Esophagus (tissue), 2 donors: ENCODE results near the gene CCT4. TPM values are rescaled to one million over a fixed set of nuclear protein-coding genes. Genes with fewer than 3 reads are reported as not detected.
"Not testable (repeated sequence)": the region's sequence is repeated elsewhere in the genome, so short reads cannot be mapped to it uniquely, and the experiment has no call there.

Experiments
- H3K27ac ChIP-seq, 2 donors: one replicate each; pipeline ENCODE4 v1.5.1; 2013; ENCODE audit warnings: low read depth in 2 of 2, mild to moderate bottlenecking in 2 of 2, inconsistent platforms in 1 of 2, low read length in 1 of 2, moderate library complexity in 1 of 2
- H3K27me3 ChIP-seq, 2 donors: one replicate each; pipeline ENCODE4 v1.6.1; 2013; ENCODE audit warnings: low read length in 2 of 2, control low read depth in 1 of 2, mild to moderate bottlenecking in 1 of 2; ENCODE audit not compliant: insufficient read depth in 2 of 2, control insufficient read depth in 1 of 2
- H3K36me3 ChIP-seq, 2 donors: one replicate each; pipeline ENCODE4 v1.6.1; 2013; ENCODE audit warnings: low read length in 1 of 2; ENCODE audit not compliant: control insufficient read depth in 2 of 2, insufficient read depth in 2 of 2
- H3K4me1 ChIP-seq, 2 donors: one replicate each; pipeline ENCODE4 v1.6.1; 2013; ENCODE audit warnings: low read length in 1 of 2; ENCODE audit not compliant: control insufficient read depth in 2 of 2, insufficient read depth in 2 of 2
- H3K4me3 ChIP-seq, 2 donors: one replicate each; pipeline ENCODE4 v1.5.1; 2013; ENCODE audit warnings: low read length in 2 of 2, mild to moderate bottlenecking in 2 of 2, low read depth in 1 of 2, moderate library complexity in 1 of 2
- H3K9me3 ChIP-seq, 2 donors: one replicate each; pipeline ENCODE4 v1.6.1; 2013; ENCODE audit warnings: mild to moderate bottlenecking in 2 of 2, low read depth in 1 of 2, low read length in 1 of 2, moderate library complexity in 1 of 2; ENCODE audit not compliant: control insufficient read depth in 2 of 2, insufficient read depth in 1 of 2
- WGBS, 2 donors: extraction: QIAGEN DNeasy Blood & Tissue Kit; methylation state at CpG; one replicate each; pipeline ENCODE4 v1.1.7; 2013; 5-methylcytosine and 5-hydroxymethylcytosine counted together
- polyA plus RNA-seq, 2 donors: library from polyadenylated mRNA; stranded (reverse); fragments of 200-250 nt; gene quantifications; one replicate each; pipeline ENCODE4 v1.2.3, GENCODE V29; 2013
- donor health status: healthy with polysubstance abuse.
- donor health status: Bipolar disorder and iron deficiency.

CCT4 gene
- polyA plus RNA-seq, 2 donors, result 19.5 to 75.1 TPM

GRCh38 chr2:61885896-61886603, 2.4 kb downstream of the CCT4 start:
- 86 to 87% methylated on average over 18 of the region's 18 CpGs for WGBS, 2 donors
- no peaks in the 10 kb centered on the region for H3K27me3 ChIP-seq

GRCh38 chr2:61882850-61883249, 5.6 kb downstream of the CCT4 start:
- Histone ChIP-seq H3K4me3 (no peak overlapping the region), H3K9me3 (no peaks in the 10 kb centered on the region), H3K27ac (no peak overlapping the region), H3K36me3 (peaks cover 0 to 10% of the 10 kb centered on the region in 2 donors), H3K27me3 (no peaks in the 10 kb centered on the region), H3K4me1 (no peaks in the 10 kb centered on the region)
- WGBS, 2 donors, result 93% methylated on average over 5 of the region's 5 CpGs

More at GRCh38 chr2:61885896-61886603, 2.4 kb downstream of the CCT4 start:
- Histone ChIP-seq H3K9me3 (no peaks in the 10 kb centered on the region), H3K4me1 (peaks cover 3% of the 10 kb centered on the region in 2 donors), H3K36me3 (peaks cover 0 to 9% of the 10 kb centered on the region in 2 donors), H3K27ac (no peak overlapping the region), H3K4me3 (no peak overlapping the region)

- WGBS, 2 donors, result 82 to 93% methylated on average over 4 of the region's 4 CpGs
- not testable (repeated sequence) for H3K27me3 ChIP-seq
Measured at GRCh38 chr2:61879351-61879750, 9.1 kb downstream of the CCT4 start.

GRCh38 chr2:61878761-61879160, 9.7 kb downstream of the CCT4 start:
- WGBS, 2 donors, result 77 to 86% methylated on average over 3 of the region's 3 CpGs
- peaks cover 5 to 14% of the 10 kb centered on the region in 2 donors for H3K36me3 ChIP-seq
- H3K9me3 ChIP-seq, result no peaks in the 10 kb centered on the region
- H3K4me1 ChIP-seq, result no peaks in the 10 kb centered on the region
- H3K27ac ChIP-seq, result no peak overlapping the region
- H3K27me3 ChIP-seq, result no peaks in the 10 kb centered on the region
- no peak overlapping the region for H3K4me3 ChIP-seq

More at GRCh38 chr2:61879351-61879750, 9.1 kb downstream of the CCT4 start:
- not testable (repeated sequence) for H3K9me3 ChIP-seq, H3K4me3 ChIP-seq, H3K4me1 ChIP-seq, H3K27ac ChIP-seq
- peaks cover 5 to 14% of the 10 kb centered on the region in 2 donors for H3K36me3 ChIP-seq

GRCh38 chr2:61877571-61878245, 10.7 kb downstream of the CCT4 start:
- Histone ChIP-seq H3K27ac (no peak overlapping the region), H3K36me3 (peaks cover 5 to 9% of the 10 kb centered on the region in 2 donors), H3K4me3 (no peak overlapping the region), H3K27me3 (no peaks in the 10 kb centered on the region), H3K9me3 (no peaks in the 10 kb centered on the region), H3K4me1 (no peaks in the 10 kb centered on the region)
- 92 to 93% methylated on average over 4 of the region's 4 CpGs for WGBS, 2 donors

GRCh38 chr2:61876400-61876799, 12.1 kb downstream of the CCT4 start:
- no peak overlapping the region for H3K27ac ChIP-seq
- H3K4me1 ChIP-seq, result no peaks in the 10 kb centered on the region
- peaks cover 5 to 10% of the 10 kb centered on the region in 2 donors for H3K36me3 ChIP-seq
- H3K27me3 ChIP-seq, result no peaks in the 10 kb centered on the region
- 80 to 91% methylated on average over 1 of the region's 1 CpG for WGBS, 2 donors
- H3K4me3 ChIP-seq, result no peak overlapping the region
- no peaks in the 10 kb centered on the region for H3K9me3 ChIP-seq

- peaks cover 12 to 16% of the 10 kb centered on the region in 2 donors for H3K36me3 ChIP-seq
- 96 to 97% methylated on average over 14 of the region's 14 CpGs for WGBS, 2 donors
- H3K9me3 ChIP-seq, result not testable (repeated sequence)
Measured at GRCh38 chr2:61866482-61867089, 21.9 kb downstream of the CCT4 start.

GRCh38 chr2:61862085-61862484, 26.4 kb downstream of the CCT4 start:
- H3K9me3 ChIP-seq, result no peaks in the 10 kb centered on the region
- 93 to 95% methylated on average over 5 of the region's 5 CpGs for WGBS, 2 donors

More at GRCh38 chr2:61866482-61867089, 21.9 kb downstream of the CCT4 start:
- H3K27ac ChIP-seq, H3K4me3 ChIP-seq, H3K27me3 ChIP-seq, H3K4me1 ChIP-seq: not testable (repeated sequence)

GRCh38 chr2:61857224-61857623, 31.2 kb downstream of the CCT4 start:
- H3K9me3 ChIP-seq, result no peaks in the 10 kb centered on the region
- H3K27ac ChIP-seq, result no peak overlapping the region
- no peaks in the 10 kb centered on the region for H3K27me3 ChIP-seq
- no peak overlapping the region for H3K4me3 ChIP-seq
- peaks cover 0 to 5% of the 10 kb centered on the region in 2 donors for H3K4me1 ChIP-seq
- WGBS, 2 donors, result 62 to 83% methylated on average over 3 of the region's 3 CpGs
- H3K36me3 ChIP-seq, result no peaks in the 10 kb centered on the region

More at GRCh38 chr2:61862085-61862484, 26.4 kb downstream of the CCT4 start:
- Histone ChIP-seq H3K27me3 (no peaks in the 10 kb centered on the region), H3K4me1 (no peaks in the 10 kb centered on the region), H3K27ac (no peak overlapping the region), H3K4me3 (no peak overlapping the region), H3K36me3 (peaks cover 9 to 12% of the 10 kb centered on the region in 2 donors)
